ENCODE results near the gene AMMECR1L. TPM values are rescaled to one million over a fixed set of nuclear protein-coding genes. Genes with fewer than 3 reads are reported as not detected.

AMMECR1L gene
- total and polyA plus RNA-seq, 4 donors = 1.5 to 8.0 (median 6.1) TPM

DNA sequence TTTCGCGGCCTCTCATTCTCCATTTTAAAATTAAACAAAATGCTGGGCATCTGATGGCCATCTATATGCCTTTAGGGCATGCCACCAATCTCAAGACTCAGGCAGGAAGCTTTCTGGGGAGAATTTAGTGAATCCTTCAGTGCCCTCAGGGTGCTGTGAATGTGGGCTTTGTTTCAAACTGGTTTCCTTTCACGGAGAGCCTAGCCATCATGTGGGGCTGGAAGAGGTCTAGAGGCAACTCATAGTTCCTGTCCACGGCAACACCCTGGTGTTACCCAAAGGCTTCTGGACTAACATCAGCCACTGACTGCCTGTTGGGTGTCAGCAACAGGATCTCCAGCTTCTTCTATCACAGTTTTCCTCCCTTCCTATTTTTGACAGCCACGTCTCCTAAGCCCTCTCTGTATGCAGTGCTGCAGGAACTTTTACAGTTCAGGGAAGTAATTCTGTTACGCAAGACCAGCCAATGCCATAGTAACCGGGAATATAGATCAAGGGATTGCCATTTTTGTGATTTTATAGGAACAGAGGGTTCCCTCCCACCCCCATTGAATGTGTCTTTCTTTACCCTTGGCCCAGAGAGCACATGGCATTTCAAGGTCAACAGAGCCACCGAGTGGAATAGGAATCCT is 66.8 kb downstream of the AMMECR1L start (continued):
- TF ChIP-seq, protein P1, sequence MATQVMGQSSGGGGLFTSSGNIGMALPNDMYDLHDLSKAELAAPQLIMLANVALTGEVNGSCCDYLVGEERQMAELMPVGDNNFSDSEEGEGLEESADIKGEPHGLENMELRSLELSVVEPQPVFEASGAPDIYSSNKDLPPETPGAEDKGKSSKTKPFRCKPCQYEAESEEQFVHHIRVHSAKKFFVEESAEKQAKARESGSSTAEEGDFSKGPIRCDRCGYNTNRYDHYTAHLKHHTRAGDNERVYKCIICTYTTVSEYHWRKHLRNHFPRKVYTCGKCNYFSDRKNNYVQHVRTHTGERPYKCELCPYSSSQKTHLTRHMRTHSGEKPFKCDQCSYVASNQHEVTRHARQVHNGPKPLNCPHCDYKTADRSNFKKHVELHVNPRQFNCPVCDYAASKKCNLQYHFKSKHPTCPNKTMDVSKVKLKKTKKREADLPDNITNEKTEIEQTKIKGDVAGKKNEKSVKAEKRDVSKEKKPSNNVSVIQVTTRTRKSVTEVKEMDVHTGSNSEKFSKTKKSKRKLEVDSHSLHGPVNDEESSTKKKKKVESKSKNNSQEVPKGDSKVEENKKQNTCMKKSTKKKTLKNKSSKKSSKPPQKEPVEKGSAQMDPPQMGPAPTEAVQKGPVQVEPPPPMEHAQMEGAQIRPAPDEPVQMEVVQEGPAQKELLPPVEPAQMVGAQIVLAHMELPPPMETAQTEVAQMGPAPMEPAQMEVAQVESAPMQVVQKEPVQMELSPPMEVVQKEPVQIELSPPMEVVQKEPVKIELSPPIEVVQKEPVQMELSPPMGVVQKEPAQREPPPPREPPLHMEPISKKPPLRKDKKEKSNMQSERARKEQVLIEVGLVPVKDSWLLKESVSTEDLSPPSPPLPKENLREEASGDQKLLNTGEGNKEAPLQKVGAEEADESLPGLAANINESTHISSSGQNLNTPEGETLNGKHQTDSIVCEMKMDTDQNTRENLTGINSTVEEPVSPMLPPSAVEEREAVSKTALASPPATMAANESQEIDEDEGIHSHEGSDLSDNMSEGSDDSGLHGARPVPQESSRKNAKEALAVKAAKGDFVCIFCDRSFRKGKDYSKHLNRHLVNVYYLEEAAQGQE (IDR thresholded peaks at IDR 0.05) = no peak
- TF ChIP-seq, protein P2, sequence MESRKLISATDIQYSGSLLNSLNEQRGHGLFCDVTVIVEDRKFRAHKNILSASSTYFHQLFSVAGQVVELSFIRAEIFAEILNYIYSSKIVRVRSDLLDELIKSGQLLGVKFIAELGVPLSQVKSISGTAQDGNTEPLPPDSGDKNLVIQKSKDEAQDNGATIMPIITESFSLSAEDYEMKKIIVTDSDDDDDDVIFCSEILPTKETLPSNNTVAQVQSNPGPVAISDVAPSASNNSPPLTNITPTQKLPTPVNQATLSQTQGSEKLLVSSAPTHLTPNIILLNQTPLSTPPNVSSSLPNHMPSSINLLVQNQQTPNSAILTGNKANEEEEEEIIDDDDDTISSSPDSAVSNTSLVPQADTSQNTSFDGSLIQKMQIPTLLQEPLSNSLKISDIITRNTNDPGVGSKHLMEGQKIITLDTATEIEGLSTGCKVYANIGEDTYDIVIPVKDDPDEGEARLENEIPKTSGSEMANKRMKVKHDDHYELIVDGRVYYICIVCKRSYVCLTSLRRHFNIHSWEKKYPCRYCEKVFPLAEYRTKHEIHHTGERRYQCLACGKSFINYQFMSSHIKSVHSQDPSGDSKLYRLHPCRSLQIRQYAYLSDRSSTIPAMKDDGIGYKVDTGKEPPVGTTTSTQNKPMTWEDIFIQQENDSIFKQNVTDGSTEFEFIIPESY (IDR thresholded peaks at IDR 0.05) = no peak
- no peak for TF ChIP-seq YY1 (IDR thresholded peaks at IDR 0.05)

DNA sequence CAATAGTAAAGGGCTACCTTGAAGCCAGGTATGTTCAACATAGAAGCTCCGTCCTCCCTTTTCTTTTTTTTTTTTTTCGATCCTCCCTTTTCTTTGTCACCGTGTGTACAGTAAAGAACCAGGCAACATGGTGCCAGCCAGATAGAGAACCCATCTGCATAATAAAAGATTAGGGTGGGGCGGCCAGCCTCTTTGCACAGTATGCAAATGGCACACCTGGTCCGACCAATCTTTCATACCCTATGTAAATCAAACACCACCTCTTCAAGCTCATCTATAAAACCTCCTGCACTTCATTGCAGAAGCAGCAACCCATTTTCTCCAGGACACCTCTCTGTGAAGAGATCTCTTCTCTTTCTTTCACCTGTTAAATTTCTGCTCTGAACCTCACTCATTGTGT is 67.5 kb downstream of the AMMECR1L start:
- Histone ChIP-seq H3K4me1 (ENCODE audit: control insufficient read depth in 4 of 4, insufficient read depth in 4 of 4, low read length in 3 of 4) (peaks cover 0 to 7% (median 3%) of the 10 kb centered on the region in 4 donors), H3K9ac (ENCODE audit: low read depth in 1 of 2, low read length in 2 of 2) (no peak overlapping the region), H3K4me3 (ENCODE audit: low read depth in 1 of 3, low read length in 3 of 3) (no peak overlapping the region), H3K36me3 (ENCODE audit: control insufficient read depth in 4 of 4, insufficient read depth in 3 of 4, low read depth in 1 of 4, low read length in 3 of 4) (no peaks in the 10 kb centered on the region), H3K27ac (ENCODE audit: low read depth in 1 of 2, low read length in 2 of 2) (no peak overlapping the region), H3K27me3 (ENCODE audit: control insufficient read depth in 4 of 4, insufficient read depth in 4 of 4, low read length in 3 of 4) (no peaks in the 10 kb centered on the region), H3K9me3 (ENCODE audit: control insufficient read depth in 4 of 4, low read length in 3 of 4) (peaks cover 6 to 21% (median 15%) of the 10 kb centered on the region in 4 donors)
- DNase-seq (ENCODE audit: low spot score) = no peak
- WGBS = 75% methylated on average over 5 of the region's 5 CpGs
- TF ChIP-seq, protein P3, sequence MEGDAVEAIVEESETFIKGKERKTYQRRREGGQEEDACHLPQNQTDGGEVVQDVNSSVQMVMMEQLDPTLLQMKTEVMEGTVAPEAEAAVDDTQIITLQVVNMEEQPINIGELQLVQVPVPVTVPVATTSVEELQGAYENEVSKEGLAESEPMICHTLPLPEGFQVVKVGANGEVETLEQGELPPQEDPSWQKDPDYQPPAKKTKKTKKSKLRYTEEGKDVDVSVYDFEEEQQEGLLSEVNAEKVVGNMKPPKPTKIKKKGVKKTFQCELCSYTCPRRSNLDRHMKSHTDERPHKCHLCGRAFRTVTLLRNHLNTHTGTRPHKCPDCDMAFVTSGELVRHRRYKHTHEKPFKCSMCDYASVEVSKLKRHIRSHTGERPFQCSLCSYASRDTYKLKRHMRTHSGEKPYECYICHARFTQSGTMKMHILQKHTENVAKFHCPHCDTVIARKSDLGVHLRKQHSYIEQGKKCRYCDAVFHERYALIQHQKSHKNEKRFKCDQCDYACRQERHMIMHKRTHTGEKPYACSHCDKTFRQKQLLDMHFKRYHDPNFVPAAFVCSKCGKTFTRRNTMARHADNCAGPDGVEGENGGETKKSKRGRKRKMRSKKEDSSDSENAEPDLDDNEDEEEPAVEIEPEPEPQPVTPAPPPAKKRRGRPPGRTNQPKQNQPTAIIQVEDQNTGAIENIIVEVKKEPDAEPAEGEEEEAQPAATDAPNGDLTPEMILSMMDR (IDR thresholded peaks at IDR 0.05; ENCODE audit: low read depth, low read length, missing input control) = no peak
- no peak for TF ChIP-seq GABPA (IDR thresholded peaks at IDR 0.05 in 1 of 2, conservative IDR thresholded peaks at IDR 0.05 in 1 of 2)
- no peak for TF ChIP-seq NR2F2 (IDR thresholded peaks at IDR 0.05)
- TF ChIP-seq, protein P4, sequence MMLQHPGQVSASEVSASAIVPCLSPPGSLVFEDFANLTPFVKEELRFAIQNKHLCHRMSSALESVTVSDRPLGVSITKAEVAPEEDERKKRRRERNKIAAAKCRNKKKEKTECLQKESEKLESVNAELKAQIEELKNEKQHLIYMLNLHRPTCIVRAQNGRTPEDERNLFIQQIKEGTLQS (IDR thresholded peaks at IDR 0.05) = no peak
- no peak for TF ChIP-seq YY1 (IDR thresholded peaks at IDR 0.05)
- TF ChIP-seq RAD21 (IDR thresholded peaks at IDR 0.05) = no peak
- TF ChIP-seq FOXA1 (IDR thresholded peaks at IDR 0.05) = no peak
- no peak for TF ChIP-seq RXRA (IDR thresholded peaks at IDR 0.05)
- TF ChIP-seq, protein P5, sequence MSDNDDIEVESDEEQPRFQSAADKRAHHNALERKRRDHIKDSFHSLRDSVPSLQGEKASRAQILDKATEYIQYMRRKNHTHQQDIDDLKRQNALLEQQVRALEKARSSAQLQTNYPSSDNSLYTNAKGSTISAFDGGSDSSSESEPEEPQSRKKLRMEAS (IDR thresholded peaks at IDR 0.05) = no peak
- TF ChIP-seq, protein P1 (IDR thresholded peaks at IDR 0.05) = no peak
- no peak for TF ChIP-seq SP1 (IDR thresholded peaks at IDR 0.05)
- TF ChIP-seq HNF4G (IDR thresholded peaks at IDR 0.05) = no peak
- TF ChIP-seq JUND (IDR thresholded peaks at IDR 0.05) = no peak
- no peak for TF ChIP-seq FOXA2 (IDR thresholded peaks at IDR 0.05)
- no peak for TF ChIP-seq TAF1 (conservative IDR thresholded peaks at IDR 0.05)

Measured in liver (tissue), 9 donors.